Heart left ventricle (tissue), 13 donors: Measurements from ENCODE around the gene TNFRSF1B.

Source experiments
- CTCF ChIP-seq, 12 donors: fragments of 200-600 bp; sonication (generic) in 4 of 12; IDR thresholded peaks; one replicate each; pipeline versions ENCODE4 v1.5.0 to v1.8.0; 2018 to 2022; ENCODE audit warnings: antibody characterized with exemption in 12 of 12, mild to moderate bottlenecking in 5 of 12
- POLR2A ChIP-seq, 2 donors: fragments of 450-650 bp; IDR thresholded peaks; one replicate each; pipeline ENCODE4 v1.6.1; 2017; ENCODE audit warnings: antibody characterized with exemption in 2 of 2, mild to moderate bottlenecking in 2 of 2, moderate library complexity in 2 of 2
- donor health status: ischemic (EF 13 %, LVEDD 7.1; RV severe dilation, severe dysfunction).
- donor health status: DM: no; HTN: yes; CAD: no.
- donor health status: DM: no; HTN: no; CAD: no.
- donor health status: ischemic (EF 25% LVEDD 6.9; RV normal size, moderate dysfunction).
- donor health status: ischemic (EF 25% LVEDD 5.7; RV mildly dilated, moderate dysfunction).
- donor health status: ischemic (EF 35%, LVEDD 5.7; RV mildly dilated, moderate dysfunction).
- donor health status: nonischemic (EF 11% LVEDD 7.7; RV severe dilation, severe dysfunction).
- donor health status: DM: yes; HTN: yes; CAD: no.
- donor health status: PGD.
- donor health status: ischemic (EF 29% LVEDD 5.4; RV normal size, mild dysfunction).
- donor health status: nonischemic (EF 23%, LVEDD 6.1; RV moderate dilation, normal function).

DNA sequence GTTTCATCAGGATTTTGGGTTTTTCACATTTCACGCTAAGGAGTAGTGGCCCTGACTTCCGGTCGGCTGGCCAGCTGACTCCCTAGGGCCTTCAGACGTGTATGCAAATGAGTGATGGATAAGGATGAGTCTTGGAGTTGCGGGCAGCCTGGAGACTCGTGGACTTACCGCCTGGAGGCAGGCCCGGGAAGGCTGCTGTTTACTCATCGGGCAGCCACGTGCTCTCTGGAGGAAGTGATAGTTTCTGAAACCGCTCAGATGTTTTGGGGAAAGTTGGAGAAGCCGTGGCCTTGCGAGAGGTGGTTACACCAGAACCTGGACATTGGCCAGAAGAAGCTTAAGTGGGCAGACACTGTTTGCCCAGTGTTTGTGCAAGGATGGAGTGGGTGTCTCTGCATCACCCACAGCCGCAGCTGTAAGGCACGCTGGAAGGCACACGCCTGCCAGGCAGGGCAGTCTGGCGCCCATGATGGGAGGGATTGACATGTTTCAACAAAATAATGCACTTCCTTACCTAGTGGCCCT, 23.1 kb upstream of the TNFRSF1B start:
- TF ChIP-seq POLR2A (IDR thresholded peaks at IDR 0.05): no peak
- peak in 3 of 12 donors; percentile 18 to 33 (median 26) for TF ChIP-seq CTCF (IDR thresholded peaks at IDR 0.05)
